H1 (cell line): ENCODE measurements around the gene RUSF1. TPM values are rescaled to one million over a fixed set of nuclear protein-coding genes. Genes with fewer than 3 reads are reported as not detected.

Experiments
- CTCF ChIA-PET: fragments of 300-600 bp; sonication (Branson Sonifier 250); formaldehyde crosslinking; loops from one replicate; lab custom pipeline; 2021; ENCODE audit not compliant: partially characterized antibody; lab: Charles Lee
- POLR2A ChIA-PET: fragments of 300-600 bp; sonication (Branson Sonifier 250); formaldehyde crosslinking; loops from one replicate; lab custom pipeline; 2021; ENCODE audit warnings: inconsistent platforms; ENCODE audit not compliant: partially characterized antibody; lab: Charles Lee
- DNase-seq, 2 experiments: peaks; one replicate each; pipeline versions ENCODE4 v3.0.0 to v3.0.0-alpha.2; 2010 to 2022; ENCODE audit warnings: low spot score in 2 of 2, low read depth in 1 of 2, mixed read lengths in 1 of 2
- FAIRE-seq: peaks from 2 replicates; lab custom pipeline; 2011; peaks lifted over from hg19 to GRCh38; lab: Jason Lieb, UNC
- H2AFZ ChIP-seq: 2 replicates; pipeline ENCODE4 v1.8.1; 2012; ENCODE audit warnings: low read length, inconsistent platforms
- H2AK5ac ChIP-seq: 2 replicates; pipeline ENCODE4 v1.6.1; 2013; ENCODE audit warnings: low read depth, low read length
- H2BK120ac ChIP-seq: replicated peaks from 2 replicates; pipeline ENCODE3; 2013; ENCODE audit warnings: low read depth, low read length, inconsistent platforms
- H2BK12ac ChIP-seq: 2 replicates; pipeline ENCODE4 v1.6.1; 2013; ENCODE audit warnings: low read depth, low read length
- H2BK15ac ChIP-seq: 2 replicates; pipeline ENCODE4 v1.6.1; 2013; ENCODE audit warnings: low read length
- H2BK20ac ChIP-seq: 2 replicates; pipeline ENCODE4 v1.6.1; 2013; ENCODE audit warnings: low read length
- H2BK5ac ChIP-seq: 2 replicates; pipeline ENCODE4 v1.6.1; 2013; ENCODE audit warnings: low read depth, low read length
- H3K14ac ChIP-seq: 2 replicates; pipeline ENCODE4 v1.6.1; 2013; ENCODE audit warnings: inconsistent platforms; ENCODE audit not compliant: insufficient read length
- H3K18ac ChIP-seq: 2 replicates; pipeline ENCODE4 v1.6.1; 2013; ENCODE audit warnings: low read length; ENCODE audit errors: extremely low read depth
- H3K23ac ChIP-seq: 2 replicates; pipeline ENCODE4 v1.6.1; 2013; ENCODE audit warnings: inconsistent platforms; ENCODE audit not compliant: insufficient read length
- H3K23me2 ChIP-seq: 2 replicates; pipeline ENCODE4 v1.6.1; 2013; ENCODE audit warnings: low read depth, low read length
- H3K27ac ChIP-seq: 2 replicates; pipeline ENCODE4 v1.6.1; 2011; ENCODE audit warnings: low read depth, low read length, inconsistent platforms
- H3K27me3 ChIP-seq, 4 experiments: replicated peaks in 1 of 4; 1 replicate in 1 of 4; 2 replicates in 3 of 4; pipeline versions ENCODE4 v1.6.1 to v1.8.1; 2011 to 2013; ENCODE audit warnings: low read length in 3 of 4, mild to moderate bottlenecking in 3 of 4, inconsistent platforms in 2 of 4, mixed read lengths in 2 of 4, moderate library complexity in 1 of 4; ENCODE audit not compliant: control insufficient read depth in 3 of 4, insufficient read depth in 3 of 4; ENCODE audit errors: extremely low read depth in 1 of 4
- H3K36me3 ChIP-seq, 4 experiments: 2 replicates each; pipeline versions ENCODE4 v1.6.1 to v1.8.1; 2011 to 2013; ENCODE audit warnings: mild to moderate bottlenecking in 4 of 4, low read length in 3 of 4, moderate library complexity in 2 of 4, control low read depth in 1 of 4, inconsistent platforms in 1 of 4; ENCODE audit not compliant: insufficient read depth in 4 of 4, control insufficient read depth in 2 of 4
- H3K4ac ChIP-seq: replicated peaks from 2 replicates; pipeline ENCODE3; 2013; ENCODE audit warnings: low read length, low read depth, mixed read lengths, inconsistent platforms; ENCODE audit not compliant: insufficient read length
- H3K4me1 ChIP-seq, 4 experiments: replicated peaks in 1 of 4; 1 replicate in 1 of 4; 2 replicates in 3 of 4; pipeline versions ENCODE4 v1.6.1 to v1.8.1; 2011 to 2013; ENCODE audit warnings: low read length in 3 of 4, inconsistent platforms in 2 of 4, mixed read lengths in 1 of 4; ENCODE audit not compliant: insufficient read depth in 4 of 4, control insufficient read depth in 3 of 4
- H3K4me2 ChIP-seq, 2 experiments: 2 replicates each; pipeline versions ENCODE4 v1.6.1 to v1.8.1; 2011 to 2013; ENCODE audit warnings: low read depth in 2 of 2, low read length in 2 of 2, control low read depth in 1 of 2, inconsistent platforms in 1 of 2, mild to moderate bottlenecking in 1 of 2; ENCODE audit not compliant: insufficient read depth in 1 of 2
- H3K4me3 ChIP-seq, 4 experiments: fragments of 200-600, 300-600 bp in 1 of 4; sonication (generic), shearing (Covaris generic), sonication (Bioruptor Twin) in 1 of 4; 2 replicates each; pipeline versions ENCODE4 v1.5.1 to v1.8.1; 2011 to 2016; ENCODE audit warnings: low read length in 4 of 4, low read depth in 3 of 4, control low read depth in 2 of 4, inconsistent platforms in 2 of 4, mild to moderate bottlenecking in 2 of 4, mixed read lengths in 1 of 4, moderate library complexity in 1 of 4; ENCODE audit not compliant: insufficient read depth in 2 of 4; ENCODE audit errors: extremely low read depth in 1 of 4
- H3K56ac ChIP-seq: replicated peaks from 2 replicates; pipeline ENCODE3; 2013; ENCODE audit warnings: low read depth, mild to moderate bottlenecking, mixed read lengths, low read length, inconsistent platforms; ENCODE audit not compliant: insufficient read length
- H3K79me1 ChIP-seq: 2 replicates; pipeline ENCODE4 v1.6.1; 2013; ENCODE audit warnings: low read depth, low read length, control low read depth
- H3K79me2 ChIP-seq, 2 experiments: 2 replicates each; pipeline versions ENCODE4 v1.6.1 to v1.8.1; 2012 to 2013; ENCODE audit warnings: low read length in 2 of 2, mild to moderate bottlenecking in 2 of 2, inconsistent platforms in 1 of 2; ENCODE audit not compliant: insufficient read depth in 2 of 2, control insufficient read depth in 1 of 2
- H3K9ac ChIP-seq, 4 experiments: replicated peaks in 1 of 4; 1 replicate in 1 of 4; 2 replicates in 3 of 4; pipeline versions ENCODE4 v1.6.1 to v1.8.1; 2011 to 2013; ENCODE audit warnings: low read depth in 3 of 4, low read length in 3 of 4, control low read depth in 2 of 4, mild to moderate bottlenecking in 2 of 4, moderate library complexity in 2 of 4, inconsistent platforms in 1 of 4; ENCODE audit errors: extremely low read depth in 1 of 4
- H3K9me3 ChIP-seq, 2 experiments: 2 replicates each; pipeline versions ENCODE4 v1.6.1 to v1.8.1; 2012 to 2013; ENCODE audit warnings: mild to moderate bottlenecking in 2 of 2, moderate library complexity in 2 of 2, control low read depth in 1 of 2, inconsistent platforms in 1 of 2, low read depth in 1 of 2, low read length in 1 of 2, mixed read lengths in 1 of 2; ENCODE audit not compliant: insufficient read depth in 2 of 2
- H4K20me1 ChIP-seq, 2 experiments: replicated peaks in 1 of 2; 2 replicates each; pipeline versions ENCODE3 to v1.8.1; 2011 to 2013; ENCODE audit warnings: inconsistent platforms in 2 of 2, low read length in 2 of 2, mild to moderate bottlenecking in 1 of 2; ENCODE audit not compliant: insufficient read depth in 2 of 2, control insufficient read depth in 1 of 2
- H4K5ac ChIP-seq: 2 replicates; pipeline ENCODE4 v1.6.1; 2013; ENCODE audit warnings: low read length, low read depth, mixed read lengths, inconsistent platforms; ENCODE audit not compliant: insufficient read length
- H4K8ac ChIP-seq: 2 replicates; pipeline ENCODE4 v1.8.0; 2013; ENCODE audit warnings: mild to moderate bottlenecking, moderate library complexity, low read length, inconsistent platforms; ENCODE audit not compliant: insufficient read depth; ENCODE audit errors: extremely low read depth
- H4K91ac ChIP-seq: replicated peaks from 2 replicates; pipeline ENCODE3; 2013; ENCODE audit warnings: low read length, mixed read lengths, inconsistent platforms; ENCODE audit not compliant: insufficient read length
- CBX5 ChIP-seq: fragments of 300-800, 300-1000 bp; sonication (generic); IDR thresholded peaks from 2 replicates; pipeline ENCODE4 v1.7.1; 2016; ENCODE audit warnings: antibody characterized with exemption, low read length, low read depth
- JUND ChIP-seq: IDR thresholded peaks from 2 replicates; pipeline ENCODE4 v1.6.1; 2011; ENCODE audit warnings: mild to moderate bottlenecking, improper control_type of control experiment, low read length
- KDM4A ChIP-seq: IDR thresholded peaks from one replicate; pipeline ENCODE4 v1.7.1; 2012; ENCODE audit warnings: low read depth, mild to moderate bottlenecking, moderate library complexity, low read length, inconsistent platforms; ENCODE audit not compliant: severe bottlenecking
- KDM5A ChIP-seq: fragments of 200-600 bp; IDR thresholded peaks from 2 replicates; pipeline ENCODE4 v1.7.1; 2012; ENCODE audit warnings: mild to moderate bottlenecking, low read length, inconsistent platforms, mixed read lengths
- POLR2AphosphoS5 ChIP-seq: IDR thresholded peaks from 2 replicates; pipeline ENCODE4 v1.6.1; 2011; ENCODE audit warnings: low read depth, low read length
- RBBP5 ChIP-seq: IDR thresholded peaks from 2 replicates; pipeline ENCODE4 v1.7.1; 2012; ENCODE audit warnings: low read depth, mild to moderate bottlenecking, inconsistent platforms, low read length, moderate library complexity, borderline replicate concordance
- TAF7 ChIP-seq: optimal IDR thresholded peaks from 2 replicates; pipeline ENCODE3; 2011; ENCODE audit warnings: low read depth, mild to moderate bottlenecking, inconsistent platforms, low read length, moderate library complexity, borderline replicate concordance
- WGBS, 2 experiments: shearing (Covaris generic) in 1 of 2; methylation state at CpG; one replicate each; pipeline versions ENCODE4 v1.1.6 to v1.1.7; 2013 to 2015; ENCODE audit warnings: low lambda C conversion rate in 2 of 2, mixed read lengths in 2 of 2, inconsistent platforms in 1 of 2, low coverage in 1 of 2, missing lambda C conversion rate in 1 of 2; ENCODE audit not compliant: insufficient replicate concordance in 2 of 2, insufficient coverage in 1 of 2, insufficient read length in 1 of 2; ENCODE audit errors: extremely low coverage in 1 of 2, missing lambda C conversion rate in 1 of 2; 5-methylcytosine and 5-hydroxymethylcytosine counted together
- polyA plus RNA-seq, 7 experiments: library from polyadenylated mRNA; depleted of rRNA in 3 of 7; stranded (reverse) in 5 of 7; unstranded in 2 of 7; fragments of >200 nt in 5 of 7; fragments of 200-250 nt in 2 of 7; gene quantifications; 1 replicate in 5 of 7; 2 replicates in 1 of 7; 4 replicates in 1 of 7; pipeline versions ENCODE4 v1.2.1 to v1.2.3, GENCODE V29; 2011 to 2013; ENCODE audit warnings: missing spikeins in 2 of 7, mixed read lengths in 2 of 7
- total RNA-seq: library from RNA; stranded (reverse); fragmentation: NEBNext Ultra II Directional; extraction: Animal tissue kit (Norgen Biotek cat#: 25700); gene quantifications from 2 replicates; pipeline ENCODE4 v1.2.1, GENCODE V29; 2021
- TF ChIP-seq, protein P1 (sequence below): IDR thresholded peaks from 2 replicates; pipeline ENCODE4 v1.6.1; 2012; ENCODE audit warnings: low read length, inconsistent platforms

The RUSF1 gene
- total and polyA plus RNA-seq, 2 of the 8 experiments (the other 6 are each of a cell fraction or from before 2014, with no cell fraction given), result 22.5 to 33.7 TPM

- Histone ChIP-seq H4K5ac (no peak overlapping the region), H3K36me3 (no peaks in the 10 kb centered on the region), H3K27me3 (peaks cover 0 to under 1% (median 0%) of the 10 kb centered on the region in 4 experiments; a peak in 1 of 7 replicates), H3K9me3 (peaks cover 11 to 23% of the 10 kb centered on the region in 2 experiments), H2AK5ac (no peak overlapping the region), H2AFZ (no peak overlapping the region), H3K4me3 (peak overlapping the region in 3 of 4 experiments; percentile 21 to 55 (median 32); a peak in 5 of 8 replicates), H2BK120ac (no peak overlapping the region), H4K8ac (peak overlapping the region; percentile 35; the same call in 1 of the 2 replicates), H4K91ac (no peak overlapping the region), H3K18ac (no peak overlapping the region; the same call in 1 of the 2 replicates), H3K56ac (no peak overlapping the region), H3K14ac (no peak overlapping the region), H4K20me1 (no peaks in the 10 kb centered on the region), H3K23me2 (peaks cover 2% of the 10 kb centered on the region; the same call in 1 of the 2 replicates), H3K4me2 (peak overlapping the region; percentile 39 to 56), H3K4me1 (no peaks in the 10 kb centered on the region), H3K79me1 (no peaks in the 10 kb centered on the region), H3K27ac (no peak overlapping the region), H3K79me2 (no peaks in the 10 kb centered on the region), H2BK20ac (no peak overlapping the region), H2BK5ac (no peak overlapping the region), H2BK12ac (no peak overlapping the region), H3K9ac (no peak overlapping the region), H3K4ac (no peak overlapping the region), H2BK15ac (no peak overlapping the region), H3K23ac (no peak overlapping the region)
- no peak for FAIRE-seq
- POLR2A ChIA-PET, result interaction anchor here (1.0 to 1.4 kb wide), 2 partner anchors 8 to 29 kb away, joined by 3 to 5 read pairs; partner anchors contain the start of gene RUSF1
- TF ChIP-seq KDM5A (no peak), JUND (no peak), RBBP5 (no peak), POLR2AphosphoS5 (no peak), TAF7 (no peak), CBX5 (no peak), KDM4A (no peak)
- TF ChIP-seq, protein P1, sequence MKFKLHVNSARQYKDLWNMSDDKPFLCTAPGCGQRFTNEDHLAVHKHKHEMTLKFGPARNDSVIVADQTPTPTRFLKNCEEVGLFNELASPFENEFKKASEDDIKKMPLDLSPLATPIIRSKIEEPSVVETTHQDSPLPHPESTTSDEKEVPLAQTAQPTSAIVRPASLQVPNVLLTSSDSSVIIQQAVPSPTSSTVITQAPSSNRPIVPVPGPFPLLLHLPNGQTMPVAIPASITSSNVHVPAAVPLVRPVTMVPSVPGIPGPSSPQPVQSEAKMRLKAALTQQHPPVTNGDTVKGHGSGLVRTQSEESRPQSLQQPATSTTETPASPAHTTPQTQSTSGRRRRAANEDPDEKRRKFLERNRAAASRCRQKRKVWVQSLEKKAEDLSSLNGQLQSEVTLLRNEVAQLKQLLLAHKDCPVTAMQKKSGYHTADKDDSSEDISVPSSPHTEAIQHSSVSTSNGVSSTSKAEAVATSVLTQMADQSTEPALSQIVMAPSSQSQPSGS, result no peak
- no peak for DNase-seq
- CTCF ChIA-PET, result interaction anchor here (0.9 kb wide), 1 partner anchor 43 kb away, joined by 3 read pairs; no protein-coding TSS in a partner anchor
- WGBS, 2 experiments, result 80% methylated on average over 16 of the region's 21 CpGs; no CpG with 5 or more reads in 1 of the 2 experiments
Measured at GRCh38 chr16:31536804-31537361, 28.7 kb upstream of the RUSF1 start.
